Stimulated activated CD4-positive, alpha-beta T cell treated with anti-CD3 and anti-CD28 coated beads, Interleukin-1b, Interleukin-23, amount 100 ng/mL, for 24 hours (primary cell): Measurements from ENCODE around the gene CYBRD1.
"Not testable (repeated sequence)": the region's sequence is repeated elsewhere in the genome, so short reads cannot be mapped to it uniquely, and the experiment has no call there.

ENCODE experiments used
- DNase-seq, 4 experiments: peaks; one replicate each; pipeline ENCODE4 v3.0.0-alpha.2; 2020; ENCODE audit warnings: low read depth in 4 of 4, low spot score in 1 of 4

Gene CYBRD1

GRCh38 chr2:171515672-171516298 lies 6.5 kb upstream of the CYBRD1 start:
- DNase-seq = no peak

- no peak for DNase-seq
Measured at GRCh38 chr2:171516793-171517192, 5.5 kb upstream of the CYBRD1 start.

GRCh38 chr2:171520471-171520870 lies 1.8 kb upstream of the CYBRD1 start:
- DNase-seq = no peak

GRCh38 chr2:171521361-171522051 lies 768 bp upstream of the CYBRD1 start:
- DNase-seq = no peak

- DNase-seq = no peak
Measured at GRCh38 chr2:171522788-171523087, 464 bp downstream of the CYBRD1 start.

- no peak for DNase-seq
Measured at GRCh38 chr2:171523088-171524017, 1.1 kb downstream of the CYBRD1 start.

- no peak for DNase-seq
Measured at GRCh38 chr2:171524018-171524401, 1.7 kb downstream of the CYBRD1 start.

- no peak for DNase-seq
Measured at GRCh38 chr2:171529914-171530313, 7.6 kb downstream of the CYBRD1 start.

- DNase-seq = no peak
Measured at GRCh38 chr2:171530378-171530777, 8.1 kb downstream of the CYBRD1 start.

- DNase-seq = not testable (repeated sequence)
Measured at GRCh38 chr2:171530859-171531258, 8.6 kb downstream of the CYBRD1 start.

- DNase-seq = no peak
Measured at GRCh38 chr2:171531291-171531690, 9.0 kb downstream of the CYBRD1 start.

- DNase-seq = no peak
Measured at GRCh38 chr2:171531836-171532450, 9.7 kb downstream of the CYBRD1 start.

GRCh38 chr2:171533331-171533730 lies 11.1 kb downstream of the CYBRD1 start:
- DNase-seq = no peak

- DNase-seq = not testable (repeated sequence)
Measured at GRCh38 chr2:171535528-171535927, 13.3 kb downstream of the CYBRD1 start.

GRCh38 chr2:171540437-171540836 lies 18.2 kb downstream of the CYBRD1 start:
- no peak for DNase-seq

GRCh38 chr2:171541202-171541887 lies 19.1 kb downstream of the CYBRD1 start:
- no peak for DNase-seq

GRCh38 chr2:171545086-171545485 lies 22.8 kb downstream of the CYBRD1 start:
- DNase-seq = no peak

- no peak for DNase-seq
Measured at GRCh38 chr2:171547256-171547655, 25.0 kb downstream of the CYBRD1 start.

GRCh38 chr2:171547720-171548119 lies 25.4 kb downstream of the CYBRD1 start:
- DNase-seq = no peak

- no peak for DNase-seq
Measured at GRCh38 chr2:171550613-171551012, 28.3 kb downstream of the CYBRD1 start.

GRCh38 chr2:171551836-171552235 lies 29.6 kb downstream of the CYBRD1 start:
- no peak for DNase-seq
